A673 (cell line): ENCODE results near the gene NASP.

Source experiments
- EZH2 ChIP-seq: fragments of 200-600 bp; sonication (generic); IDR thresholded peaks from 2 replicates; pipeline ENCODE4 v1.6.1; 2017; ENCODE audit warnings: borderline replicate concordance, low read depth, mild to moderate bottlenecking, mixed read lengths, antibody characterized with exemption, low read length; ENCODE audit not compliant: poor library complexity, severe bottlenecking
- TF ChIP-seq, protein P1 (sequence below): fragments of 300-800, 200-600 bp; sonication (generic); conservative IDR thresholded peaks from 2 replicates; pipeline ENCODE4 v1.5.1; 2017; ENCODE audit warnings: low read depth, mild to moderate bottlenecking, antibody characterized with exemption, low read length, moderate library complexity, mixed read lengths

DNA sequence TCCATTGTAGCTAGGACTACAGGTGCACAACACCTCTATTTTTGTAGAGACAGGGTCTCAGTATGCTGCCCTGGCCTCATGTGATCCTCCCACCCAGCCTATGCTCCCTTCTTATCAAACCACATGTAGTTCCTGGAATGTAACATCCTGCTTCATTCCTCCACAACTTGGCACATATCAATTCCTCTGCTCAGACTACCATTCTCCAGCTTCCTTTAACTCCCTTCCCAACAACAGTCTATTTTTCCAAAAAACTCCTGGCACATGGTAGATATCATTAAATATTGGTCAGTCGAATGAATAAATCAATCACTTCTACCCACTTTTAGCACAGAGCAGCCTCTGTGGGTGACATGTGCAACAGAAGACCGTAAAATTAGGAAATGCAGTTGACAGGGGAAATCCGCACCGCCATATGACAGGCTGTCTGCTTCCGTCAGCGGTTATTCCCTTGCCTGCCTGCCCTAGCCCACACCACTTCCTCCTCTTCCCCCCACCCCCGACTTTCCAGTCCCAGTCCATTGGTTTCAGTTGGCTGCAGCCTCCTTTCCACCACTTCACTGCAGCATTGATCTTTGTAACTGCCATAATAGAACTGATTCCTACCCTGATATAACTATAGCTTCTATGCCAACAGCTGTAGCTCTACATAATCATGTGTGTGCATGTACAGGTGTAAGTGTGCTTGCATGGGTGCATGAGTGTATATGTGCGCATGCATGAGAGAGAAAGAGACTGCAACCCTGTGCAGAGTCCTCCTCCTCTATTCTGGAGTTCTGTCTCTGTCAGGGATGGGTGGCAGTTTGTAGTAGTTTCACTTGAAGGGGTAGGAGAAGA, 40.0 kb upstream of the NASP start:
- TF ChIP-seq EZH2 = no peak
- TF ChIP-seq, protein P1, sequence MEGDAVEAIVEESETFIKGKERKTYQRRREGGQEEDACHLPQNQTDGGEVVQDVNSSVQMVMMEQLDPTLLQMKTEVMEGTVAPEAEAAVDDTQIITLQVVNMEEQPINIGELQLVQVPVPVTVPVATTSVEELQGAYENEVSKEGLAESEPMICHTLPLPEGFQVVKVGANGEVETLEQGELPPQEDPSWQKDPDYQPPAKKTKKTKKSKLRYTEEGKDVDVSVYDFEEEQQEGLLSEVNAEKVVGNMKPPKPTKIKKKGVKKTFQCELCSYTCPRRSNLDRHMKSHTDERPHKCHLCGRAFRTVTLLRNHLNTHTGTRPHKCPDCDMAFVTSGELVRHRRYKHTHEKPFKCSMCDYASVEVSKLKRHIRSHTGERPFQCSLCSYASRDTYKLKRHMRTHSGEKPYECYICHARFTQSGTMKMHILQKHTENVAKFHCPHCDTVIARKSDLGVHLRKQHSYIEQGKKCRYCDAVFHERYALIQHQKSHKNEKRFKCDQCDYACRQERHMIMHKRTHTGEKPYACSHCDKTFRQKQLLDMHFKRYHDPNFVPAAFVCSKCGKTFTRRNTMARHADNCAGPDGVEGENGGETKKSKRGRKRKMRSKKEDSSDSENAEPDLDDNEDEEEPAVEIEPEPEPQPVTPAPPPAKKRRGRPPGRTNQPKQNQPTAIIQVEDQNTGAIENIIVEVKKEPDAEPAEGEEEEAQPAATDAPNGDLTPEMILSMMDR = no peak
